Psoas muscle (tissue), 8 donors: ENCODE data around the gene ANKRD16. TPM values are rescaled to one million over a fixed set of nuclear protein-coding genes. Genes with fewer than 3 reads are reported as not detected.
"Not testable (repeated sequence)": the region's sequence is repeated elsewhere in the genome, so short reads cannot be mapped to it uniquely, and the experiment has no call there.

Experiments
- ATAC-seq, 4 donors: fragments of 200-7000 bp; cut with Tn5 transposase; one replicate each; pipeline ENCODE4 v1.9.1; 2020; ENCODE audit warnings: moderate library complexity in 3 of 4, mild to moderate bottlenecking in 2 of 4
- DNase-seq, 2 donors: peaks; one replicate each; pipeline ENCODE4 v3.0.0-alpha.2; 2020
- H3K27ac ChIP-seq: fragments of 200-600 bp; one replicate; pipeline ENCODE4 v1.8.0; 2022
- H3K27me3 ChIP-seq, 3 donors: fragments of 200-600 bp in 1 of 3; one replicate each; pipeline versions ENCODE4 v1.6.1 to v1.8.0; 2013 to 2022; ENCODE audit warnings: low read length in 2 of 3, mild to moderate bottlenecking in 2 of 3, moderate library complexity in 1 of 3; ENCODE audit not compliant: insufficient read depth in 3 of 3
- H3K36me3 ChIP-seq, 2 donors: fragments of 200-600 bp in 1 of 2; one replicate each; pipeline versions ENCODE4 v1.6.1 to v1.8.0; 2013 to 2022; ENCODE audit warnings: low read depth in 1 of 2, mild to moderate bottlenecking in 1 of 2, moderate library complexity in 1 of 2; ENCODE audit not compliant: insufficient read depth in 1 of 2
- H3K4me1 ChIP-seq: fragments of 200-600 bp; one replicate; pipeline ENCODE4 v1.8.0; 2022
- H3K4me3 ChIP-seq: fragments of 200-600 bp; one replicate; pipeline ENCODE4 v1.8.0; 2022; ENCODE audit warnings: mild to moderate bottlenecking
- H3K9me3 ChIP-seq: fragments of 200-600 bp; one replicate; pipeline ENCODE4 v1.8.0; 2022
- WGBS, 3 donors: extraction: QIAGEN DNeasy Blood & Tissue Kit; methylation state at CpG; one replicate each; pipeline versions ENCODE4 v1.1.6 to v1.1.7; 2013; 5-methylcytosine and 5-hydroxymethylcytosine counted together
- intact Hi-C, 2 donors: fragments of 100-400 bp; cut with DNase I; formaldehyde crosslinking; loops; one replicate each; pipeline versions ENCODE4 v1.11.0 to v1.14.2; 2022
- polyA plus RNA-seq, 3 donors: library from polyadenylated mRNA; stranded (reverse); fragments of 200-250 nt; gene quantifications; one replicate each; pipeline ENCODE4 v1.2.3, GENCODE V29; 2013
- total RNA-seq, 4 donors: library from RNA; stranded (reverse); fragmentation: NEBNext Ultra II Directional in 2 of 4; extraction: Animal tissue kit (Norgen Biotek cat#: 25700) in 2 of 4; gene quantifications; one replicate each; pipeline versions ENCODE4 v1.2.1 to v1.2.4, GENCODE V29; 2021 to 2023
- TF ChIP-seq, protein P1 (sequence below): fragments of 200-600 bp; IDR thresholded peaks from one replicate; pipeline ENCODE4 v1.8.0; 2022; ENCODE audit warnings: antibody characterized with exemption
- donor health status: healthy with polysubstance abuse.
- donor health status: DM: no; HTN: no; CAD: no; lungs with moderate emphysema.
- donor health status: Bipolar disorder and iron deficiency.
- donor health status: healthy.
- donor health status: DM: yes; HTN: yes; CAD: no.
- donor health status: DM: no; HTN: no; CAD: no.
- donor health status: DM: no; HTN: no; CAD: no.
- donor health status: DM: yes; HTN: yes; CAD: no.

ANKRD16 gene
- total and polyA plus RNA-seq, 7 donors, result 2.8 to 4.6 (median 3.7) TPM

DNA sequence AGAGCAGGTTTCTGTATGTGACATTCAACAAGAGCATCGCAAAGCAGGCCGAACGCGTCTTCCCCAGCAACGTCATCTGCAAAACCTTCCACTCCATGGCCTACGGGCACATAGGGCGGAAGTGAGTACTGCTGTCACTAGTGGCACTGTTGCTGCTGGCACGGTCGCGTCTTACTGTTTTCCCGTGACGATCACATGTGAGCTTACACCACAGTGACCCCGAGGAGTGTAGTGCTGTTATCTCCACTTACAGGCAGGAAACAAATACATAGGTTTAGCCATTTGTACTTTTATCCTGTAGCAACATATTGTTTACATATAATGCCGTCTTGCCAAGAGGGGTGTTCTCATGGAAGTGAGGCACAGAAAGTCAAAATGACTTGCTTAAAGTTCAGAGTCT is 25.8 kb upstream of the ANKRD16 start:
- Histone ChIP-seq H3K4me1 (no peaks in the 10 kb centered on the region), H3K36me3 (peaks cover 20 to 97% of the 10 kb centered on the region in 2 donors), H3K9me3 (no peaks in the 10 kb centered on the region), H3K4me3 (no peak overlapping the region), H3K27ac (no peak overlapping the region), H3K27me3 (no peaks in the 10 kb centered on the region)
- intact Hi-C loops, result no loop called here
- TF ChIP-seq, protein P1, sequence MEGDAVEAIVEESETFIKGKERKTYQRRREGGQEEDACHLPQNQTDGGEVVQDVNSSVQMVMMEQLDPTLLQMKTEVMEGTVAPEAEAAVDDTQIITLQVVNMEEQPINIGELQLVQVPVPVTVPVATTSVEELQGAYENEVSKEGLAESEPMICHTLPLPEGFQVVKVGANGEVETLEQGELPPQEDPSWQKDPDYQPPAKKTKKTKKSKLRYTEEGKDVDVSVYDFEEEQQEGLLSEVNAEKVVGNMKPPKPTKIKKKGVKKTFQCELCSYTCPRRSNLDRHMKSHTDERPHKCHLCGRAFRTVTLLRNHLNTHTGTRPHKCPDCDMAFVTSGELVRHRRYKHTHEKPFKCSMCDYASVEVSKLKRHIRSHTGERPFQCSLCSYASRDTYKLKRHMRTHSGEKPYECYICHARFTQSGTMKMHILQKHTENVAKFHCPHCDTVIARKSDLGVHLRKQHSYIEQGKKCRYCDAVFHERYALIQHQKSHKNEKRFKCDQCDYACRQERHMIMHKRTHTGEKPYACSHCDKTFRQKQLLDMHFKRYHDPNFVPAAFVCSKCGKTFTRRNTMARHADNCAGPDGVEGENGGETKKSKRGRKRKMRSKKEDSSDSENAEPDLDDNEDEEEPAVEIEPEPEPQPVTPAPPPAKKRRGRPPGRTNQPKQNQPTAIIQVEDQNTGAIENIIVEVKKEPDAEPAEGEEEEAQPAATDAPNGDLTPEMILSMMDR, result no peak
- DNase-seq, result no peak
- no peak for ATAC-seq
- WGBS, 3 donors, result 89 to 92% (median 92%) methylated on average over 14 of the region's 14 CpGs

GRCh38 chr10:5913736-5914135 is 24.0 kb upstream of the ANKRD16 start:
- Histone ChIP-seq H3K9me3 (no peaks in the 10 kb centered on the region), H3K27ac (no peak overlapping the region), H3K4me1 (no peaks in the 10 kb centered on the region), H3K4me3 (no peak overlapping the region), H3K27me3 (no peaks in the 10 kb centered on the region), H3K36me3 (peaks cover 23 to 97% of the 10 kb centered on the region in 2 donors)
- intact Hi-C loops, result no loop called here
- WGBS, 3 donors, result 91 to 96% (median 96%) methylated on average over 4 of the region's 4 CpGs
- TF ChIP-seq, protein P1, result no peak
- DNase-seq, result no peak
- ATAC-seq, result no peak

DNA sequence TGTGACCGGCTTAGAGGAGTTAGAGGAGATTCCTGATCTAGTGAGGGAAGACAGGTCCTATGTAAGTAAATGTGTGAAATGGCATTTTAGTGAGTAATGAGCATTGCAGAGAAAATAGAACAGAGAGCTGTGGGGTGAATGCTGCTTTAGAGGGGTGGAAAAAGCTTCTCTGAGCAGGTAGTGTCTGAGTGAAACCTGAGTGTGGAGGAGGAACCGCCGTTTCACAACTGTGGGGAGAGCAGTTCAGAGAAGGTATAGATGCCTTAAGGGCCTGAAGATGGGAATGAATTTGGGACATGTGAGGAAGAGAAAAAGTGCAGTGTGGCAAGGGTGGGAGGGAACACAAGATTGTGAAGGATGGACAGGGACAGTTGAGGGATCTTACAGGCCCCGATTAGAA is 22.0 kb upstream of the ANKRD16 start:
- H3K4me1 ChIP-seq, result no peaks in the 10 kb centered on the region
- DNase-seq (no peak), ATAC-seq (no peak)
- TF ChIP-seq, protein P1, result no peak
- H3K4me3 ChIP-seq, result no peak overlapping the region
- intact Hi-C loops, result no loop called here
- WGBS, 3 donors, result 96% methylated on average over 4 of the region's 4 CpGs
- no peak overlapping the region for H3K27ac ChIP-seq
- no peaks in the 10 kb centered on the region for H3K9me3 ChIP-seq
- peaks cover 23 to 90% of the 10 kb centered on the region in 2 donors for H3K36me3 ChIP-seq
- no peaks in the 10 kb centered on the region for H3K27me3 ChIP-seq

DNA sequence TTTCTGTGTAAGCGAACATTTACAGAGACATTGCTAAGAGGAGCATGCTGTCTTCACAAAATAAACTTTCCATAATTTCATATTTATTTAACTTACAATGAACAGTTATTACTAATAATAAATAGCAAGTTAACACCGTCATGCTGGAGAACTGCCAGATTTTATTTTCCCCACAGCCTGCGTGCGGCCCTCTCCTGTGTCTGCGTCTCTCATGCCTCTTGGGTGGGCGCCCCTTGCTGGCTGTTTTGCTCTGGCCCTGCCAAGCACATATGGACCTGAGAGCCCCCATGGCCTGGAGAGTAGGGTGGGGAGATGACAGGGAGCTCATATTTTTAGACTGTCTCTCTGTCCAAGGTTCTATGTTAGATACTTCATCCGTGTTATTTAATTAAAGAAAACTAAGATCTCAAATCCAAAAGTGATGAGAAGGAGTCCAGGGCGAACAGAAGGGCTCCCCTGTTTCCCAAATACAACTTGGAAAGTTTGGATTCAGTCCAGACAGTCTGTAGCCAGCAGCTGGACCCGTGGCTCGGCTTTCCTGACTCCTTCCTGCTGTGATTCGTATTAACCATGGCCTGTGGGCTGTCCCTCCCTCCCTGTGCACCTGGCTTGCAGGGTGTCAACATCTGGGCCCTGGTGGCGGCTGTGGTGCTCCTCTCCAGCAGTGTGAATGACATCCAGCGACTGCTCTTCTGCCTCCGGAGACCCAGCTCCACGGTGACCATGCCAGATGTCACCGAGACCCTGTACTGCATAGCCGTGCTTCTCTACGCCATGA is 20.8 kb upstream of the ANKRD16 start:
- intact Hi-C loops, result no loop called here
- H3K4me1 ChIP-seq, result peaks cover 3% of the 10 kb centered on the region
- TF ChIP-seq, protein P1, result no peak
- H3K36me3 ChIP-seq, result peaks cover 15 to 83% of the 10 kb centered on the region in 2 donors
- H3K4me3 ChIP-seq, result no peak overlapping the region
- H3K9me3 ChIP-seq, result no peaks in the 10 kb centered on the region
- H3K27ac ChIP-seq, result no peak overlapping the region
- ATAC-seq (no peak), DNase-seq (no peak)
- 53 to 62% (median 58%) methylated on average over 18 of the region's 18 CpGs for WGBS, 3 donors
- H3K27me3 ChIP-seq, result no peaks in the 10 kb centered on the region

- H3K4me3 ChIP-seq, H3K27ac ChIP-seq, H3K27me3 ChIP-seq, ATAC-seq, H3K4me1 ChIP-seq, H3K9me3 ChIP-seq, DNase-seq, intact Hi-C loops: not testable (repeated sequence)
- WGBS, 3 donors, result 87 to 92% (median 88%) methylated on average over 7 of the region's 7 CpGs
- peaks cover 12 to 64% of the 10 kb centered on the region in 2 donors for H3K36me3 ChIP-seq
Measured at GRCh38 chr10:5908676-5909075, 19.0 kb upstream of the ANKRD16 start.
